Hematopoietic multipotent progenitor cell treated with erythropoietin and hydrocortisone succinate and interleukin-3 and kit ligand, for 15 days (in vitro differentiated cells): Measurements from ENCODE around the gene CSMD2.

Source experiments
- DNase-seq: peaks from one replicate; pipeline ENCODE4 v3.0.0-alpha.2; 2015; ENCODE audit warnings: low spot score

Gene CSMD2

GRCh38 chr1:33852711-33853110, 312.3 kb downstream of the CSMD2 start:
- DNase-seq = no peak

GRCh38 chr1:33850481-33850880, 314.5 kb downstream of the CSMD2 start:
- no peak for DNase-seq

DNA sequence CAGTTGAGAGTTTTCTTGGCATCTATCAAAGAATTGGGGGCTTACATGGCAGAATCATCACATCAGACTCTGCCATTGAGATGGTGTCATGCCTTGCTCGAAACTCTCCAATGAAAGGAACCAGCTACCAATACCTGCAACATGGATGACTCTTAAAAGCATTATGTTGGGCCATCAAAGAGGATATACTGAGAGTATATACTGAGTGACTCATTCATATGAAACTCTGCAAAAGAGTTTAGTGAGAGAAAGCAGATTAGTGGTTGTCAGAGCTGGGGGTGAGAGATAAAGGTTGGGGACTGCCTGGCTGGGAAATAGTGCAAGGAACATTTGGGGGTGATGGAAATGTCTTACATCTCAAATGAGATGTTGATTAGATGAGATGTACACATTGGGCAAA, 315.8 kb downstream of the CSMD2 start:
- DNase-seq = no peak

DNA sequence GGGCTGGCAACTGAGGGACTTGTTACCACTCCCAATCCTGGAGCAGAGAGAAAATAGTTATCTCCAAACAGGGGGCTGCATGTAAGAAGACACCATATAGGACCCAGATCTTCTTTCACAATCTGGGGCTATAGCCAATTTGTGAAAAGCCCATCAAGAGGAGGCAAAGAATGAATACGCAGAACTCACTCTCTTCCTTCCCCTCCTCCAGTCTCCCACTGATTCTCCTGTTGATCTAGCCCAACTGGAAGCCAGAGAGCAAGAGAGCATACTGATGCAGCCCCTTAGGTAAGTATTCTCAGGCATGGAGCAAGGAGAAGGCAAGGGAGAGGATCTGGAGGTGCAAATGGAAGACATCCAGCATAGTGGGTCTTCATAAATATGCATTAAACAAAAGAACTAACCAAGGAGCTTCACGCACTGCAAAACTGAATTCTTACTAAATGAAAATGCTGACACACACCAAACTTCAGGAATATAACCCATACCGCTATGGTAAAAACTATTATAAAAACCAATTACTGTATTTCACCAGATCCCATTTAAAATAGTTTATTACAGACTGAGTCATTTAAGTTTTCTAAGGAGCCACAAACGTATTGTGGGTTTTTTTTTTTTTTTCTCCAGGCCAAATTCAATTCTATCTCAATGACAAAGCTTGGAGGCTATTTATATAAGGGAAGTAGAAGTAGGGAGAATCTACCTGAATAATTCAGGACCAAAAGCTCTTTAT, 316.7 kb downstream of the CSMD2 start:
- DNase-seq = no peak

DNA sequence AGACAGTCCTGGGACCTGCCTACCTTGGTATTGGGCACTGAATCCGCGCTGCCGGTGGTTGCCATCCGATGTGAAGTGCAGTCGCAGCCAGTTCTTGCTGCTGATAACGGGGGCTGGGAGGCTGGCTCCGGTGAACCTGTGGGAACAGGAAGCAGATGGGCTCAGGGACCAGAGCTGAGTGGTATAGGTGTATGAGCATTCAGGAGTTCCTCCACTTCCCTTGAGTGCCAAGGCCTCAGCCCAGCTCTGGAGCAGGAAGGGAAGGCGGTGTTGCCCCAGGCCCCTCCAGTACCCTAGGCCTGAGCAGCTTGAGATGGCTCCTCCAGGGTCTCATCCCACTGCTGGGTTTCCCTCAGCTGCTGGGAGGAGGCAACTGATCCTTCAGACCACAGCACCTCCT, 318.2 kb downstream of the CSMD2 start:
- no peak for DNase-seq

GRCh38 chr1:33844166-33844565, 320.9 kb downstream of the CSMD2 start:
- DNase-seq = no peak

DNA sequence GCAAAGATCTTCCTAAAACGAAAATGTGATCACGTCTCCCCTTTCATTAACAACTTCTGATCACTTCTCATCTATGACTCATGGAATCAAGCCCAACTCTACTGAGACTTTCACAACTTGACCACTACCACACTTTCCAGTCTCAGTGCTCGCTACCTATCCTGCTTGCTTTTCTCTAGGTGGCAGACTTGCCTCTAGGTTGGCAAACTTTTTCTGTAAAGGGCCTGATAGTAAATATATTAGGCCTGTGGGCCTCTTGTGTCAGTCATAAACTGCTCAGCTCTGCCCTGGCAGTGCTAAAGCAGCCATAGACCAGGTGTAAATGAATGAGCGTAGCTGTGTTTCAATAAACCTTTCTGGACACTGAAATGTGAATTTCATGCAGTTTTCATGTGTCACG, 322.7 kb downstream of the CSMD2 start:
- DNase-seq = no peak

DNA sequence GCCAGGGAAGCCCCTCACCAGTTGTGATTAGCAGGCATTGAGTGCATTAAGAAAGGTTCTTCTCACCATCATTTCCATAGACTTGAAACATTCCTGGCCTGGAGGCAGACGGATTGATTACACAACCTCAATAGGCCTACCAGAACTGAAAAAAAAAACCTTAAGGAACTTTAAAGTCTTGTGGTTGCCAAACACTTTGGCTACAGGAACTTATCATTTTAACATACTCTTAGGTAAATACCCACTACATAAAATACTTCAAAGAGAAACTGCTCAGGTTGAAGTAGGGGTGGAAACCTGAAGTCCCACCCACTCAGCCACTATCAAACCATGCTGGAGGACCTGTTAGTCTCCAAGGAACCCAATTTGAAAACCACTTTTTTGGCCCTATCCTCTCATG, 323.5 kb downstream of the CSMD2 start:
- no peak for DNase-seq

DNA sequence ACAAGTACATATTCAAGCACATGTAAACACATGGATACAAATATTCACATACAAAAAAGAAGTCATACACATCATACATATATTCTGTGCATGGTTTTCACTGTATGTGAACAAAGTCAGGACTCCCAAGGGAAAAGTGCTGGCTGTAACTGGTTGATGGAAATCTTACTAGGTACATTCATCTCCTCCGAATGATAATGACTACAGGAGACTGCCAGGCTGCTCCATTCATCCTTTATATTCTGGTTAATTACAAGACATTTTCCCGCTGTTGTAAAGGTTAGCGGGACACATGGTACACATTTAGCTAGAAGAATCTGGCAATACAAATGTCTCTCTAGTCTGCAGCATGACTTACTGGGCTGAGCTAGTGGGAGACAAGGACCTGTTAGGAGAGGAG, 327.4 kb downstream of the CSMD2 start:
- DNase-seq = no peak

DNA sequence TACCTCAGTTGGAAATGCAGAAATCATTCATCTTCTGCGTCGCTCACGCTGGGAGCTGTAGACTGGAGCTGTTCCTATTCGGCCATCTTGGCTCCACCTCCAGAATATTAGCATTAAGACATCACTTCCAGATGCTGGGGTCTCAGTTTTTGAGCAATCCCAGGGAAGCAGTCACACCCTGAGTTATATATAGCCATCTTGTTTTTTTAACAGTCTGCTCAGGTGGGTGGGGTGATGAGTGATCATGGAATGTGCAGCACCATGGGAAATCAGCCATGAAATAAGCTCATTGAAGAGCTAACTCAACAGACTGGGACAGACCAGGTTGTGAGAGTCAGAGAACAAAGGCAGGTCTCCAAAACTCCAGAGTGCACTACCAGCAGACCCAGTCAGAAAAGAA, 328.1 kb downstream of the CSMD2 start:
- no peak for DNase-seq

- no peak for DNase-seq
Observed at GRCh38 chr1:33828654-33829053, 336.4 kb downstream of the CSMD2 start.

DNA sequence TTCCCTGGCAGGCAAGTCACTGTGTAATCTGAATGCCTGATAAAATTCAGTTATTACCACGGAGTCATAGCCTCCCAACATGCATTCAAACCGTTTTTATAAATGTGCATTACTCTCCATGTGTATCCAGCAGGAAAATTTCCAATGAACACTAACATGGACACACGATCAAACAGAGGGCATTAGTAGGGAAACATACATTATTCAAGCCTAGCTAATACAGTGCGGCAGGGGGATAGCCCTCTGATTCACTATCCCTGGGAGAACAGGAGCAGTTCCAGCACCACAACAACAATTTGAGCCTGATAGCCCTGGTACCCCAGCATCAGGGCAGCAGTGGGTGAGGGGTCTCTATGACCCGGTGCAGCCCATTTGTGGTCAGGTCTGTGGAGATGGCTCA, 337.0 kb downstream of the CSMD2 start:
- DNase-seq = no peak

DNA sequence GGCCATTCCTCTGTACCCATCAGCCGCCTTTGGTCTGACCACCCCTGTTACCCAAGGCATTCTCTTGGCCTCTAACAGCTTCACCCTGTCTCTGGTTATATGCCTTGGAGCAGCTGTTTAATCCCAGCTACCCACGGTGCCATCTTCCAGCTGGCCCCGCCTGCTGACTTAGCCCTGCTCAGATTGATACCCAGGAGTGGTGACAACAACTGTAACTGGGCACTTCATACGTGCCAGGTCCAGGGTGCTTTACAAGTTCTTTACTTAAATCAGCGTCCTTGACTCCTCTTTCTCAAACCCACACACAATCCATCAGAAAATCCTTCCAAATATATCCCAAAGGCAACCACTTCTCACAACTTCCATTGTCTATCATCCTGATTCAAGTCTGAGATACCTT, 338.3 kb downstream of the CSMD2 start:
- DNase-seq = no peak

DNA sequence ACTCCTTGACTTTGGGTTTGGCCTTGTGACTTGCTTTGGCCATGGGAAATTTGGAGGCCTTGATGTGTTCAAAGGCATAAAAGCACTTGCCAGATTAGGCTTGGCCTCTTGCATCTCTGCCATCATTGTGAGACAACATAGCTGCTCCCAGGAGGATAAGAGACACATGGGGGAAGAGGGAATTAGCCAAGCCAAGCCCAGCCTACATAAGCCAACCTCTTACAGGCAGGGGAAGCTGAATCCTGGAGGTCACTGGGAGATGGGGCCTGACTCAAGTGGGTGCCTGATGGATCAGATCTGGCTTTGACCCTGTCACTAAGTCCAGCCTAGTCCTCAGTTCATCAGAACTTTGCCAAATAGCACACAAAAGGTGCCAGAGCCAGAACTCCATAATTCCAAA, 338.7 kb downstream of the CSMD2 start:
- DNase-seq = no peak

DNA sequence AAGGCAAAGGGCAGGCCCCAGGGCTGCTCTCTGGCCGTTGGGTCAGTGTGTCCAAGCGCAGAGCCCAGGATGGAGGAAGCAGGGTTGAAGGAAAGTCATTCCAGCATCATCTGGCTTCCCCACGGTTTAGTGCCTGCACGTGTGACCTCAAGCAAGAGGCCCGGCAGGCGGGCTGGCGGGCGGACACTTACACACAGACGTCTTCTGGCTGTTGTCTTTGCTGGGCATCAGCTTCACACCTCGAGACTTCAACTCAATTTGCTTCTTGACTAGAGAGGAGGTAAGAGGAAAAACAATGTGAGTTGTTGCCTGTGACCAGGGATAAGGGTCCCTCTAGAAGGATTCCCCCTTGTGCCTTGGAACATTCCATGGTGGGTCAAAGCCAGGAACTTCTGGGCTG, 339.5 kb downstream of the CSMD2 start:
- no peak for DNase-seq

DNA sequence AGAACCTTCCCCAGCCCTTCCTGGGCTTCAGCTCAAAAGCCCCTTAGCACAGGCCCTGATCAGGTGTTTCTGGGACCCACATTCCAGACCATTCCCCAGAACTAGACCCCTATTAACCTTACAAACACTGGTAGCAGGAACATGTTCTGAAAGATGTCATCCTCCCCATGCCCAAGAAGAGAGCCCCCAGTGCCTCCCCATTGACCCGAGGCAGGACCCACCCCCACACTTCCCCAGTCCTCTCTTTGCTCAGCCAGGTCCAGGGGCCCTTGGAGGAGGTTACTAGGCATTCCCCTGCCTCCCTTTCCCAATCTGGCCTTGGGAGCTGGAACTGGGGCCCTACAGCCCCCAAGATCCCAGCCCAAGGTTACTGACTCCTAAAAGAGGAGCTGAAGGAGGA, 340.1 kb downstream of the CSMD2 start:
- no peak for DNase-seq

DNA sequence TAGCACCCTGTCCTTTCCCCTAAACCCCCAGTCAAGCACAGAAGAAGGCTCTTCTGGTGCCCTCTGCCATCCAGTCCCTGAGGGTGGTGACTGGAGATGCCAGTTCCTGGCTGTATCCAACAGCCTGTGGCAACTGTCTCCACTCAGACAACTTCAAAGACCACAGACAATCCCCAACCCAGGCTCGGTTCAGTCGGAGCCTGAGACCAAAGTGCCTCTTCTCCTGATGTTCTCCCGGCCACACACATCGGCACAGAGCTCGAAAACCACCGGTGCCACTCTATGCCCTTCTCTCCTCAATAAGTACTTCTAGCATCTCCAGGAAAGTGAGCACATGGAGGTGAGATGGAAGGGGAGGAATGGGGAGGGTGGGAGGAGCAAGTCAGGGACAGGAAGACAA, 340.7 kb downstream of the CSMD2 start:
- no peak for DNase-seq

GRCh38 chr1:33823830-33824229, 341.2 kb downstream of the CSMD2 start:
- DNase-seq = no peak

GRCh38 chr1:33823401-33823800, 341.6 kb downstream of the CSMD2 start:
- no peak for DNase-seq

DNA sequence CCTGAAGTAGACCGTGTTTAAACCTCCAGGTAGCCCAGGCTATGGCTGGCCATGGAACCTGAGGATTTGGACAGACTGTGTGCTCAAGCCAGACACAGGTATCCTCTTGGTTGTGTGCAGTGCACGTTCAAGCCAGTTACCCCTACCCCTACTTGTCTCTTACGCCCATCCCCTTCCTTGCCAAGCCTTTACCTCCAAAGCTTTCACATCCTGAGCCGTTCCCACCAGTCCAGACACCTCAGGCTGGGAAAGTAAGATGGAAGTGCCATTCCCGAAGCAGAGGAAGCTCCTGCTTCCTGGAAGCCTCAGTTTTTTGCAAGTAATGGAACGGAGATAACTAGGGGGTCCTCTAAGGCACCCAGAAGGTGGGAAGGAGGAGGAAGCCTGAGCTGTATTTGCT, 342.6 kb downstream of the CSMD2 start:
- no peak for DNase-seq

DNA sequence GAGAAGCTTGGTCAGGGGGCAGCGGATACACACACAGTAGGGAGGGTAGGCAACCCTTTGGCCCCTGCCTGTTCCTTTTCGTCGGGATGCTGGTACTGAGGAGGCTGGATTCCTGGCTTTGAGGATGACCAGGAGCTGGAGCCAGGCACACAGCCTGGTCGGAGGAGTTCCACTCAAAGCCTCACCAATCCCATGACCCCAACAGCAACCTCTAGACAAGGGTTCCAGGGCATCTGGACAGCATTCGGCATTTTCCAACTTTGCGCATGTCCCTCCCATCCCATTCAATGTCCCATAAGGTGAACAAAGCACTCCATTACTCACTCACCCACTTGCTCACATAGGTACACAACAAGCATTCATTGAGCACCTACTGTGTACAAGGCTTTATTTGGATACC, 343.7 kb downstream of the CSMD2 start:
- DNase-seq = no peak

DNA sequence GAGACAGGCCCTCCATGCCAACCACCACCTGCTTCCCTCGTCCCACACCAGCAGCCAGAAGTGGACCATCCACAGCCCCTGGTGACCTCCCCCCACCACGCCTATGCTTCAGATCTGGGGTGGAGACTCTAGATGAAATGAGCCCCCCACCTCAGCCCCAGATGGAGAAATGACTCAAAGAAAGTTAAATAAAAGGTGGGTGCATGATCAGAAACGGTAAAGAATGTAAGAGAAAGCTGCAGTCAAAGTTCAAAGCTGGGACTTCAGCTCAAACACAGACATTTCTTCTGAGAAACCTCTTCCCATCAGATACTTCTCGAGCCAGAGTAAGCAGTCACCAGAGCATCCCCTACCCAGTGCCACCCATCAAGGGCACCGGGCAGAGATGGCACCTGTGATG, 344.2 kb downstream of the CSMD2 start:
- DNase-seq = no peak

GRCh38 chr1:33819913-33820311, 345.1 kb downstream of the CSMD2 start:
- no peak for DNase-seq

GRCh38 chr1:33819290-33819912, 345.6 kb downstream of the CSMD2 start:
- no peak for DNase-seq
